SK-N-SH (cell line): ENCODE results near the gene MARCKSL1. TPM values are rescaled to one million over a fixed set of nuclear protein-coding genes. Genes with fewer than 3 reads are reported as not detected.

ENCODE experiments used
- CTCF ChIA-PET: fragments of 300-600, 350-600 bp; formaldehyde crosslinking; extraction: SDS; loops from one replicate; lab custom pipeline; 2021; lab: Yijun Ruan, JAX
- POLR2A ChIA-PET: fragments of 350-600 bp; sonication (Branson Sonifier 250); formaldehyde crosslinking; extraction: SDS; loops from one replicate; lab custom pipeline; 2020; ENCODE audit warnings: antibody characterized with exemption, inconsistent platforms; lab: Yijun Ruan, JAX
- DNase-seq: peaks from one replicate; pipeline ENCODE4 v3.0.0; 2012
- H2AFZ ChIP-seq: fragments of 200-600 bp; sonication (generic); 2 replicates; pipeline ENCODE4 v1.8.1; 2016; ENCODE audit warnings: antibody characterized with exemption, mild to moderate bottlenecking, low read depth
- H3F3A ChIP-seq: fragments of 200-600 bp; sonication (generic); replicated peaks from 2 replicates; pipeline ENCODE3; 2016; ENCODE audit warnings: antibody characterized with exemption, mild to moderate bottlenecking; ENCODE audit not compliant: insufficient read depth
- H3K27ac ChIP-seq, 2 experiments: fragments of 200-500 bp in 1 of 2; fragments of 200-600 bp in 1 of 2; sonication (Bioruptor generic) in 1 of 2; sonication (generic), shearing (Covaris generic) in 1 of 2; 2 replicates each; pipeline versions ENCODE4 v1.5.1 to v1.6.1; 2014 to 2016; ENCODE audit warnings: low read depth in 2 of 2, inconsistent platforms in 1 of 2, low read length in 1 of 2, mild to moderate bottlenecking in 1 of 2, mixed read lengths in 1 of 2
- H3K27me3 ChIP-seq: fragments of 200-600 bp; sonication (generic), shearing (Covaris generic); 2 replicates; pipeline ENCODE4 v1.6.1; 2016; ENCODE audit warnings: mixed run types; ENCODE audit not compliant: insufficient read depth
- H3K36me3 ChIP-seq, 2 experiments: fragments of 200-500 bp in 1 of 2; fragments of 200-600 bp in 1 of 2; sonication (Bioruptor generic) in 1 of 2; sonication (generic) in 1 of 2; replicated peaks in 1 of 2; 2 replicates each; pipeline versions ENCODE3 to v1.5.1; 2014 to 2016; ENCODE audit warnings: low read length in 1 of 2, mild to moderate bottlenecking in 1 of 2; ENCODE audit not compliant: insufficient read depth in 2 of 2, control insufficient read depth in 1 of 2
- H3K4me1 ChIP-seq, 2 experiments: fragments of 200-500 bp in 1 of 2; fragments of 200-600 bp in 1 of 2; sonication (Bioruptor generic) in 1 of 2; sonication (generic), shearing (Covaris generic) in 1 of 2; 2 replicates each; pipeline versions ENCODE4 v1.5.1 to v1.6.1; 2014 to 2016; ENCODE audit warnings: low read depth in 1 of 2, low read length in 1 of 2, mixed run types in 1 of 2; ENCODE audit not compliant: insufficient read depth in 2 of 2, control insufficient read depth in 1 of 2
- H3K4me2 ChIP-seq: fragments of 200-600 bp; sonication (generic), shearing (Covaris generic); 2 replicates; pipeline ENCODE4 v1.6.1; 2017; ENCODE audit warnings: mixed run types
- H3K4me3 ChIP-seq, 2 experiments: fragments of 200-500 bp in 1 of 2; fragments of 200-600 bp in 1 of 2; sonication (Bioruptor generic) in 1 of 2; sonication (generic), shearing (Covaris generic) in 1 of 2; 2 replicates each; pipeline versions ENCODE4 v1.5.1 to v1.8.1; 2014 to 2016; ENCODE audit warnings: low read depth in 2 of 2, inconsistent platforms in 1 of 2, low read length in 1 of 2, mild to moderate bottlenecking in 1 of 2, mixed read lengths in 1 of 2, moderate library complexity in 1 of 2
- H3K79me2 ChIP-seq: fragments of 200-600 bp; sonication (generic); 2 replicates; pipeline ENCODE4 v1.8.1; 2017; ENCODE audit warnings: mild to moderate bottlenecking; ENCODE audit not compliant: insufficient read depth
- H3K9ac ChIP-seq: fragments of 200-600 bp; sonication (generic); 2 replicates; pipeline ENCODE4 v1.6.1; 2017; ENCODE audit warnings: mixed run types
- H3K9me2 ChIP-seq: fragments of 200-600 bp; sonication (generic); 2 replicates; pipeline ENCODE4 v1.6.1; 2017; ENCODE audit warnings: mixed run types
- H3K9me3 ChIP-seq: fragments of 200-600 bp; sonication (generic); 2 replicates; pipeline ENCODE4 v1.6.1; 2017; ENCODE audit warnings: mixed run types, mild to moderate bottlenecking, moderate library complexity
- H4K20me1 ChIP-seq: fragments of 200-600 bp; sonication (generic); 2 replicates; pipeline ENCODE4 v1.6.1; 2017; ENCODE audit warnings: mild to moderate bottlenecking, mixed run types; ENCODE audit not compliant: insufficient read depth
- CHD2 ChIP-seq: fragments of 150-350 bp; IDR thresholded peaks from 2 replicates; pipeline ENCODE4 v1.6.1; 2018; ENCODE audit warnings: low read length; ENCODE audit not compliant: partially characterized antibody
- ELF1 ChIP-seq: IDR thresholded peaks from 2 replicates; pipeline ENCODE4 v1.4.0; 2012
- EP300 ChIP-seq, 2 experiments: IDR thresholded peaks; 2 replicates each; pipeline versions ENCODE4 v1.4.0 to v1.6.1; 2012; ENCODE audit warnings: borderline replicate concordance in 1 of 2, low read depth in 1 of 2, low read length in 1 of 2
- FOXJ3 ChIP-seq: sonication (generic); formaldehyde crosslinking; IDR thresholded peaks from 2 replicates; pipeline ENCODE4 v1.5.1; 2020; ENCODE audit warnings: mild to moderate bottlenecking, missing genetic modification reagents
- GATA2 ChIP-seq: sonication (generic); formaldehyde crosslinking; IDR thresholded peaks from 2 replicates; pipeline ENCODE4 v1.5.0; 2020; ENCODE audit warnings: mild to moderate bottlenecking, missing genetic modification reagents
- JUND ChIP-seq: IDR thresholded peaks from 2 replicates; pipeline ENCODE4 v1.4.0; 2012
- MEF2A ChIP-seq: IDR thresholded peaks from 2 replicates; pipeline ENCODE4 v1.4.0; 2012; ENCODE audit warnings: low read depth, borderline replicate concordance
- NFIC ChIP-seq: IDR thresholded peaks from 2 replicates; pipeline ENCODE4 v1.4.0; 2012; ENCODE audit warnings: borderline replicate concordance
- POLR2AphosphoS5 ChIP-seq: IDR thresholded peaks from 2 replicates; pipeline ENCODE4 v1.6.1; 2012; ENCODE audit warnings: low read depth, low read length
- RAD21 ChIP-seq: IDR thresholded peaks from 2 replicates; pipeline ENCODE4 v1.6.1; 2012; ENCODE audit warnings: mild to moderate bottlenecking, low read length
- RCOR1 ChIP-seq: fragments of 150-350 bp; IDR thresholded peaks from 2 replicates; pipeline ENCODE4 v1.6.1; 2017; ENCODE audit warnings: antibody characterized with exemption, low read length
- RFX5 ChIP-seq: IDR thresholded peaks from 2 replicates; pipeline ENCODE4 v1.6.1; 2012; ENCODE audit warnings: mild to moderate bottlenecking, improper control_type of control experiment, low read length
- RXRA ChIP-seq: IDR thresholded peaks from 2 replicates; pipeline ENCODE4 v1.4.0; 2012; ENCODE audit warnings: low read depth, mild to moderate bottlenecking, borderline replicate concordance
- SIN3A ChIP-seq: IDR thresholded peaks from 2 replicates; pipeline ENCODE4 v1.6.1; 2012; ENCODE audit warnings: low read depth, mild to moderate bottlenecking, low read length, moderate library complexity, borderline replicate concordance
- TAF1 ChIP-seq: IDR thresholded peaks from 2 replicates; pipeline ENCODE4 v1.6.1; 2012; ENCODE audit warnings: low read depth, mild to moderate bottlenecking, low read length, moderate library complexity, borderline replicate concordance
- TCF12 ChIP-seq: IDR thresholded peaks from 2 replicates; pipeline ENCODE4 v1.4.0; 2012
- WGBS: methylation state at CpG from one replicate; pipeline ENCODE4 v1.1.6; 2017; ENCODE audit warnings: low lambda C conversion rate; 5-methylcytosine and 5-hydroxymethylcytosine counted together
- polyA plus RNA-seq, 3 experiments: library from polyadenylated mRNA; depleted of rRNA; stranded (reverse); fragments of >200 nt; gene quantifications; 2 replicates each; pipeline ENCODE4 v1.2.3, GENCODE V29; 2012
- TF ChIP-seq, protein P1 (sequence below): fragments of 150-350 bp; IDR thresholded peaks from 2 replicates; pipeline ENCODE4 v1.6.1; 2017; ENCODE audit warnings: antibody characterized with exemption, low read length, low read depth, borderline replicate concordance
- TF ChIP-seq, protein P2 (sequence below): IDR thresholded peaks from 2 replicates; pipeline ENCODE4; 2012

The MARCKSL1 gene
- polyA plus RNA-seq, 1 of the 3 experiments (the other 2 are of a cell fraction): 275 TPM

- H3K4me3 ChIP-seq: no peak overlapping the region
- 35% methylated on average over 2 of the region's 2 CpGs for WGBS
- no peak overlapping the region for H3K4me2 ChIP-seq
- H3K36me3 ChIP-seq: peaks cover 0 to 2% of the 10 kb centered on the region in 2 experiments
- POLR2A ChIA-PET: interaction anchor here (1.4 to 1.8 kb wide), 3 partner anchors 10 to 24 kb away, joined by 5 to 6 read pairs (median 6); partner anchors contain the start of gene MARCKSL1
- peaks cover 11% of the 10 kb centered on the region for H3F3A ChIP-seq
- no peaks in the 10 kb centered on the region for H3K9me2 ChIP-seq
- no peak overlapping the region for H2AFZ ChIP-seq
- CTCF ChIA-PET: interaction anchor here (1.1 to 1.4 kb wide), 3 partner anchors 12 to 63 kb away, joined by 3 to 4 read pairs (median 3); no protein-coding TSS in a partner anchor
- no peak for TF ChIP-seq MEF2A
- TF ChIP-seq CHD2: peak; percentile 86
- peak; percentile 17; the same call in 1 of the 2 replicates for TF ChIP-seq TCF12
- TF ChIP-seq RCOR1: peak; percentile 100
- TF ChIP-seq, protein P1, sequence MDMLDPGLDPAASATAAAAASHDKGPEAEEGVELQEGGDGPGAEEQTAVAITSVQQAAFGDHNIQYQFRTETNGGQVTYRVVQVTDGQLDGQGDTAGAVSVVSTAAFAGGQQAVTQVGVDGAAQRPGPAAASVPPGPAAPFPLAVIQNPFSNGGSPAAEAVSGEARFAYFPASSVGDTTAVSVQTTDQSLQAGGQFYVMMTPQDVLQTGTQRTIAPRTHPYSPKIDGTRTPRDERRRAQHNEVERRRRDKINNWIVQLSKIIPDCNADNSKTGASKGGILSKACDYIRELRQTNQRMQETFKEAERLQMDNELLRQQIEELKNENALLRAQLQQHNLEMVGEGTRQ: no peak
- no peak for TF ChIP-seq TAF1
- peak; percentile 63 for TF ChIP-seq GATA2 (CRISPR knock-in tag)
- TF ChIP-seq NFIC: no peak
- TF ChIP-seq POLR2AphosphoS5: no peak
- TF ChIP-seq EP300 (IDR thresholded peaks at IDR 0.05; ENCODE audit: borderline replicate concordance in 1 of 2, low read depth in 1 of 2, low read length in 1 of 2): peak in 1 of 2 experiments; percentile 74; a peak in 1 of 4 replicates
- no peak for TF ChIP-seq ELF1
- TF ChIP-seq RFX5: no peak
- no peak for TF ChIP-seq RAD21
- TF ChIP-seq FOXJ3 (CRISPR knock-in tag): no peak
- TF ChIP-seq, protein P2, sequence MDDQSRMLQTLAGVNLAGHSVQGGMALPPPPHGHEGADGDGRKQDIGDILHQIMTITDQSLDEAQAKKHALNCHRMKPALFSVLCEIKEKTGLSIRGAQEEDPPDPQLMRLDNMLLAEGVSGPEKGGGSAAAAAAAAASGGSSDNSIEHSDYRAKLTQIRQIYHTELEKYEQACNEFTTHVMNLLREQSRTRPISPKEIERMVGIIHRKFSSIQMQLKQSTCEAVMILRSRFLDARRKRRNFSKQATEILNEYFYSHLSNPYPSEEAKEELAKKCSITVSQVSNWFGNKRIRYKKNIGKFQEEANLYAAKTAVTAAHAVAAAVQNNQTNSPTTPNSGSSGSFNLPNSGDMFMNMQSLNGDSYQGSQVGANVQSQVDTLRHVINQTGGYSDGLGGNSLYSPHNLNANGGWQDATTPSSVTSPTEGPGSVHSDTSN: no peak
- no peak for TF ChIP-seq JUND
- TF ChIP-seq RXRA: no peak
- TF ChIP-seq SIN3A: no peak
- TF ChIP-seq, all 33 proteins: peak for 5
- Histone ChIP-seq H3K4me1 (peaks cover 0 to 3% of the 10 kb centered on the region in 2 experiments; a peak in 1 of 4 replicates), H3K27ac (no peak overlapping the region), H4K20me1 (peaks cover 14% of the 10 kb centered on the region; the same call in 1 of the 2 replicates), H3K9me3 (no peaks in the 10 kb centered on the region), H3K79me2 (peaks cover 78% of the 10 kb centered on the region), H3K27me3 (no peaks in the 10 kb centered on the region), H3K9ac (no peak overlapping the region)
- DNase-seq: peak; percentile 59
These were observed 24.2 kb downstream of the MARCKSL1 start for GRCh38 chr1:32311709-32312393.
